GM19324 (cell line): Measurements from ENCODE around the gene ZNF629.

Source experiments
- ATAC-seq: cut with Tn5 transposase; IDR thresholded peaks from one replicate; pipeline ENCODE4 v1.9.1; 2021; ENCODE audit warnings: mild to moderate bottlenecking, moderate library complexity; ENCODE audit not compliant: unreplicated experiment, low FRiP score

ZNF629 gene

GRCh38 chr16:30750876-30751465, 36.0 kb downstream of the ZNF629 start:
- no peak for ATAC-seq

- ATAC-seq: no peak
Measured at GRCh38 chr16:30750201-30750600, 36.8 kb downstream of the ZNF629 start.

- peak; percentile 9 for ATAC-seq
Measured at GRCh38 chr16:30748634-30749445, 38.2 kb downstream of the ZNF629 start.

GRCh38 chr16:30747799-30748633, 39.0 kb downstream of the ZNF629 start, which contains the start of gene PHKG2:
Gene PHKG2, plus strand, starts transcription at chr16:30748425. Its CDS starts 396 bp downstream, at chr16:30748821.
- ATAC-seq: peak; percentile 97

GRCh38 chr16:30747331-30747730, 39.7 kb downstream of the ZNF629 start:
- ATAC-seq: no peak

- no peak for ATAC-seq
Measured at GRCh38 chr16:30746638-30747175, 40.3 kb downstream of the ZNF629 start.

- no peak for ATAC-seq
Measured at GRCh38 chr16:30745082-30745481, 41.9 kb downstream of the ZNF629 start.

GRCh38 chr16:30744183-30744582, 42.8 kb downstream of the ZNF629 start:
- no peak for ATAC-seq

- ATAC-seq: no peak
Measured at GRCh38 chr16:30743716-30744115, 43.3 kb downstream of the ZNF629 start.

GRCh38 chr16:30741461-30741914, 45.5 kb downstream of the ZNF629 start:
- ATAC-seq: no peak

- ATAC-seq: no peak
Measured at GRCh38 chr16:30740364-30741251, 46.4 kb downstream of the ZNF629 start.

GRCh38 chr16:30738984-30739951, 47.7 kb downstream of the ZNF629 start:
- ATAC-seq: no peak

- no peak for ATAC-seq
Measured at GRCh38 chr16:30737794-30738648, 49.0 kb downstream of the ZNF629 start.

- no peak for ATAC-seq
Measured at GRCh38 chr16:30736995-30737793, 49.8 kb downstream of the ZNF629 start.

- no peak for ATAC-seq
Measured at GRCh38 chr16:30731411-30731810, 55.6 kb downstream of the ZNF629 start.

GRCh38 chr16:30728899-30729672, 57.9 kb downstream of the ZNF629 start:
- ATAC-seq: no peak
